GM18868 (cell line): ENCODE results near the gene FPGS.

ENCODE experiments used
- ATAC-seq: cut with Tn5 transposase; IDR thresholded peaks from one replicate; pipeline ENCODE4 v1.9.1; 2021; ENCODE audit warnings: mild to moderate bottlenecking, moderate library complexity; ENCODE audit not compliant: unreplicated experiment

FPGS gene

GRCh38 chr9:127786773-127787104 is 15.9 kb upstream of the FPGS start:
- ATAC-seq = no peak

DNA sequence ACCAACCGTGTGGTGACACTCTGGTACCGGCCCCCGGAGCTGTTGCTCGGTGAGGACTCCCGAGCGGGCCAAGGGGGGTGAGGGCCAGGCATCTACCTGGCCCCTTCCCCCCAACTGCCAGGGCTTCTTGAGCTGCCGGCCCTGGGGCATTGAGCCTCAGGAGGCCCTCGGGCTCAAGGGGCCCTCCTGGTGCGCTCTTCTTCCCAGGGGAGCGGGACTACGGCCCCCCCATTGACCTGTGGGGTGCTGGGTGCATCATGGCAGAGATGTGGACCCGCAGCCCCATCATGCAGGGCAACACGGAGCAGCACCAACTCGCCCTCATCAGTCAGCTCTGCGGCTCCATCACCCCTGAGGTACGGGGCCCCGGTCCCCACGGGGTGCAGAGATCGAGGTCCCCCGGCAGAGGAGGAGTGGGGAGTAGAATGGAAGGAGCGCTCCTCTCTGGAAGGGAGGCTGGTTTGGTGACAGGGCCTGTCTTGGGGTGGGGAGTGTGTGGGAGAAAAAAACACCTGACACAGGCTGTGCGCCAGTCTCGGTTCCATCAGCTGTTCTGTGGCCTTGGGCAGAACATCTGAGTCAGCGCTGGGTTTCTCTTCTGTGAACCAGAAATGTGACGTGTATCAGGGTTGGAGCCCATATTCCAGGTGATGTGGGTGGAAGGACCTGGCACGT is 14.2 kb upstream of the FPGS start:
- no peak for ATAC-seq

DNA sequence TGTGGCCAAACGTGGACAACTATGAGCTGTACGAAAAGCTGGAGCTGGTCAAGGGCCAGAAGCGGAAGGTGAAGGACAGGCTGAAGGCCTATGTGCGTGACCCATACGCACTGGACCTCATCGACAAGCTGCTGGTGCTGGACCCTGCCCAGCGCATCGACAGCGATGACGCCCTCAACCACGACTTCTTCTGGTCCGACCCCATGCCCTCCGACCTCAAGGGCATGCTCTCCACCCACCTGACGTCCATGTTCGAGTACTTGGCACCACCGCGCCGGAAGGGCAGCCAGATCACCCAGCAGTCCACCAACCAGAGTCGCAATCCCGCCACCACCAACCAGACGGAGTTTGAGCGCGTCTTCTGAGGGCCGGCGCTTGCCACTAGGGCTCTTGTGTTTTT is 13.5 kb upstream of the FPGS start:
- ATAC-seq = no peak

DNA sequence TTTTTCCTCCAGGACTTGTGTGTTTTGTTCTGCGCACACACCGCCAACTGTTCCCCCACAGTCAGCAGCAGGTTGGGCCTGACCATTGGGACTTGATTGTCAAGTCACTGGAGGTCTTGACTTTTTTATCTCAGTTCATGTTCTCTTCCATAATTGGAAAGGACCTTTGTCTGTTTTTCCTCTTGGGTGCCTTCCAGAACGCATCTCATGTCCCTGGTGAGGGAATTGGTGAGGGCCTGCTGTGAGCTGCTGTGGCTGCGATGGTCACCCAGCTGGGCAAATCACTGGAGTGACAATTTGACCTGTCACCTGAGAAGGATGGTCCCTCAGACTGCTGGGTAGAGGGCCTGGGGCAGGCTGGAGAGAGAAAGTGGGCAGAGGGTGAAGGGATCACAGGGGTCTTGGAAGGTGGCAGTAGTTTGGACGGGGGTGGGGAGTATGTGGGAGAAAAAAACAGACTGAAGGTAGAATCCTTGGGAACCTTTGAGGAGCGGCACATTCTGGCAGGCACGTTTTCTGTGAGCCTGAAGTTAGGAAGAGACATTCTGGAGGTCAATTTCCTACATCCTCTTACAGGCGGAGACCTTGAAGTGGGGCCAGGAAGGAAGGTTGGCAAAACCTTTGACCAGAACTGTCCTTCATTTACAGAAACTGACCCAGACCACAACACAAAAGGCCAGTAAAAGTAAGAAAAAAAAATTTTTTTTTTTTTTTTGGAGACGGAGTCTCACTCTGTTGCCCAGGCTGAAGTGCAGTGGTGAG is 12.4 kb upstream of the FPGS start:
- no peak for ATAC-seq

- no peak for ATAC-seq
These were observed 11.6 kb upstream of the FPGS start for GRCh38 chr9:127791085-127791484.

DNA sequence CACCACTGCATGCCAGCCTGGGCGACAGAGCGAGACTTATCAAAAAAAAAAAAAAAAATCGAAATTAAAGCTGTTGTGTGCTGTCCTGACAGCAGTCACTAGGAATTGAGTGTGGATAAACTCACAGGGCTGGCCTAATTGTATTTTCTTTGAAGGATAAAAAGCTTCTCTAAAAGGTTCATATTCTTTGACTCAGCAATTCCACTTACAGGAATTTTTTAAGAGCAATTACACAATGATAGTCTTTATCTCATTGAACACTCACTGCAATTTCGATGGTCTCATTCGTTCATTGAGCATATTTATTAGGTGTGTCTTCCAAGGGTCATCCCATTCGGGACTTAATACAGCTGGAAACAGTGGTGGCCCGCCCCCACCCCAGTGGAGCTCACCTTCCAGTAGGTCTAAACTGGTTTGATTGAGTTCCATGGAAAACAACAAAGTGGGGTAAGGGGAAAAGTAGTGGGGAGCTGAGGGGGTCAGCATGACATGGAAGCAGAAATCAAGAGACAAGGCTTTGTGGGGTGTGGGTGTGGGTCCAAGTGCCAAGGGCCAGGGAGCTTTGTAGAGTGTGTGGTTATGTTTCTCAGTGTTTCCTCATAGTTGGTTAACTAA is 10.2 kb upstream of the FPGS start:
- ATAC-seq = no peak

DNA sequence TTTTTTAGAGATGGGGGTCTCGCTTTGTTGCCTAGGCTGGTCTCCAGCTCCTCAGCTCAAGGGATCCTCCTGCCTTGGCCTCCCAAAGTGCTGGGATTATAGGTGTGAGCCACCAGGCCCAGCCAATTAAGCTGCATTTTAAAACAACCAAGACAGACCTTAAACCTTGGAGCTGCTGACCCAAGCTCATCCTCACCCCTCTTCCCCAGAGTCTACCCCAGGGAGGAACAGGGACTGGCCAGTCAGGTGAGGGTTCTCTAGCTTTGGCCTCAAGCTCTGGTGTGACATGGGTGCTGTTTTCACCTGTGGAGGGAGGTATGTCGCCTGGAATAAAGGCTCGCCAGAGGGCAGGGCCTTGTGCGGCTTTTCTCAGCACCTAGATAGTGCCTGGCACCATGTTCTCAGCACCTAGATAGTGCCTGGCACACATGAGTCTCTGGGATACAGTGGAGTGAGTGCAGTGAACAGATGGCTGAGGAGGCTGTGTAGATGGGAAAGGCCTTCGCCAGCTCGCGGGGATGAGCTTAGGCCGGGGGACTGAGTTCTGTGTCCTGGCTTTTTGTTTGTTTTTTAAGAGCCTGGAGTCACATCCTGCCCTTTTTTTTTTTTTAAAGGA is 9.5 kb upstream of the FPGS start:
- ATAC-seq = no peak

DNA sequence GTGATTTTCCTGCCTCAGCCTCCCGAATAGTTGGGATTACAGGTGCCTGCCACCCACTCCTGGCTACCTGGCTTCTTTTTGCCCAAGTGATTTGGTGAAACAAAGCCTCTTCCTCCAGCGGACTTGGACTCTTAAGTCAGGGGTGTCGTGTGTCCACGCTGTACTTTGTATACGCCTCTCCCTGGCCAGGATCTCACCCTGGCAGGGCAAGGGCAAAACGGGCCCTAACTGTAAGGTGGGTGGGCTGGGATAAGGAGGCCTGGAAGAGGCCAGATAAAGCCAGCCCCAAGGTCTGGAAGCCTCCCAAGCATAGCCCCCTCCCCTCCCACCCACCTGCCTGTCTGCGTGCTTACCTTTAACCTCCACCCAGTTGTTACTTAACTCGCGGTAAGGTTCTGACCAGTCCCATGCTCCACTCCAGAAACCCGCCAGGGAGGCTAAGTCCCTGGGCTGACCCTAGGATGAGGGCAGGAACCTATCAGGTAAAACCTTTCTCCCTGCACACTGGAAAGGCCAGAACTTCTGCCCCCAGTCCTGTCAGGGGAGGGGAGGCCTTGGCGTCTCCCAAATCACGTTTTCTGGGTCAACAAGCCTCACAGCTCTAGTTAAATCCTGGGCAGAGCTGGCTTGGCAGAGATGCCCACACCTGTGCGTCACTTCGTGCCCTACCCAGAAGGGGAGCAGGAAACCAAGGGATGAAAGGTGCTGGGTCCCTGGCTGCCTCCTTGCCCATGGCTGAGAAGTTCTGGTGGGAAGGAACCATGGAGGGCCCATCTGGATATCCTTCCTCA is 8.5 kb upstream of the FPGS start:
- no peak for ATAC-seq

GRCh38 chr9:127796225-127796813 is 6.4 kb upstream of the FPGS start:
- ATAC-seq = no peak

GRCh38 chr9:127796852-127797370 is 5.8 kb upstream of the FPGS start:
- ATAC-seq = no peak

DNA sequence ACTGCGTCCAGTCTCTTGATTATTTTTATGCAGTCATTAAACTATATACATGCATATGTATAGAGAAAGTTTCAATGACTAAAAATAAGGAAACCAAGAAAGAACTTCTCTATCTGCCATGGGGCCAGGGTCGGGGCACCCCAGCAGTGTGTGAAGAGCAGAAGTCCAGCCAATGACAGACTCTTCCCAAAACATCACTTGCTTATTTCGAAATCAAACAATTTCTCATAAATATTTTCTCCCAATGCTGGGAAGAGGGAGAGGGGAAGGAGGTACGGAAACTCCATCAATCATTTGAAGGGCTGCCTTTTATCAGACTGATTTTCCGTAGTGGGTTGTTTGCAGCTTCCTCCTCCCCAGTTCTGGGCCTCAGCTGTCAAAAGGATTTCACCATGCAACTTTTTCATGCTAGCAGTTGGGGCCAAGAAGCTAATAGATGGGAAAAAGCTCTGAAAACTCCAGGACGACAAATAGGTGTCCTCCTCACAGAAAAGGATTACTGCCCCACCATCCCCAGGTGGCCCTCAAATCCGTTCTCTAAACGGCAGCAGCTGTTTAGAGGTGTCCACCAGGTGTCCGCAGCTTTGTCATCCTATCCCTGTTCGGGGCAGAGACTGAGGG is 617 bp upstream of the FPGS start:
- ATAC-seq = no peak

GRCh38 chr9:127803507-127804352 is 1.0 kb downstream of the FPGS start:
- no peak for ATAC-seq

DNA sequence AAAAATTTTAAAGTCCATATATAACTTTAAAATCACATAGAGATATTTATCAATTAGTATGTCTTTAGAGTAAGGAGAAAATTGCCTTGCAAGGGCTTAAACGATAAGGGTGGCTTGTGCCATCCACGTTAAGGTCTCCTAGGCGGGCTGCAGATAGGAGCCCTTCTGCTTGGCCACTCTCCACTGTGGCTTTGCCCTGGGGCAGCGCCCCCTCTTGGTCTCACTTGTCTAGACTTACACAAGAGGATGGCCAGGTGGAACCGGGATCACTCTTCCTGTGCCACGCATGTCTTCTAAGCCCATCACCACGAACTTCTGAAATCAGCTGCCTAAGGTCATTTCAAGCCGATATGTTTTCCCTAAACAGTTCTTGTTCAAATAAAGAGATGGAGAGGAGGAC is 2.9 kb downstream of the FPGS start:
- no peak for ATAC-seq

- no peak for ATAC-seq
These were observed 4.2 kb downstream of the FPGS start for GRCh38 chr9:127806871-127807270.

- no peak for ATAC-seq
These were observed 5.8 kb downstream of the FPGS start for GRCh38 chr9:127808347-127809001.

GRCh38 chr9:127809002-127809539 is 6.4 kb downstream of the FPGS start:
- ATAC-seq = no peak

GRCh38 chr9:127809540-127810377 is 7.1 kb downstream of the FPGS start:
- ATAC-seq = no peak
